ENCODE results near the gene DCAF8. TPM values are rescaled to one million over a fixed set of nuclear protein-coding genes. Genes with fewer than 3 reads are reported as not detected.

Gene DCAF8
- total RNA-seq, 4 donors from 2014 or later = 103 to 198 (median 154) TPM

DNA sequence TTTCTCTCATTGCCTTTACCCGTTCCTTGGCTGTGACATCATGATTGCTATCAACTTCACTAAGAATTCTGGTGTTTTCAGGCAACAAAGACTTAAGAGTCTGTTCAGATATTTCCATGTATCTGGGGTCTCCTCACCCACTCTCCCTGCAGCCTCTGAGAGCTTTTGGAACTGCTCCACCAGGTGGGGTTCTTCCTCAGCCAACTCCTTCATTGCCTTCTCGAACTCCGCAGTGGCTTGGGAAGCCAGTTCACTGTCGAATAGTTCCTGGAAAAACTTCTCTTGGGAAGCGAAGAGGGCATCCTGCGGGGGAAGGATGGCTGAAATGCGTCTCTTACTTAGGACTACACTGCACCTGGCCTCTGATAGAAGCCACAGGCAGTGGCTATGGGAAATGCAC is 20.5 kb upstream of the DCAF8 start:
- TF ChIP-seq, protein P1, sequence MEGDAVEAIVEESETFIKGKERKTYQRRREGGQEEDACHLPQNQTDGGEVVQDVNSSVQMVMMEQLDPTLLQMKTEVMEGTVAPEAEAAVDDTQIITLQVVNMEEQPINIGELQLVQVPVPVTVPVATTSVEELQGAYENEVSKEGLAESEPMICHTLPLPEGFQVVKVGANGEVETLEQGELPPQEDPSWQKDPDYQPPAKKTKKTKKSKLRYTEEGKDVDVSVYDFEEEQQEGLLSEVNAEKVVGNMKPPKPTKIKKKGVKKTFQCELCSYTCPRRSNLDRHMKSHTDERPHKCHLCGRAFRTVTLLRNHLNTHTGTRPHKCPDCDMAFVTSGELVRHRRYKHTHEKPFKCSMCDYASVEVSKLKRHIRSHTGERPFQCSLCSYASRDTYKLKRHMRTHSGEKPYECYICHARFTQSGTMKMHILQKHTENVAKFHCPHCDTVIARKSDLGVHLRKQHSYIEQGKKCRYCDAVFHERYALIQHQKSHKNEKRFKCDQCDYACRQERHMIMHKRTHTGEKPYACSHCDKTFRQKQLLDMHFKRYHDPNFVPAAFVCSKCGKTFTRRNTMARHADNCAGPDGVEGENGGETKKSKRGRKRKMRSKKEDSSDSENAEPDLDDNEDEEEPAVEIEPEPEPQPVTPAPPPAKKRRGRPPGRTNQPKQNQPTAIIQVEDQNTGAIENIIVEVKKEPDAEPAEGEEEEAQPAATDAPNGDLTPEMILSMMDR (IDR thresholded peaks at IDR 0.05; ENCODE audit: low read depth) = no peak

DNA sequence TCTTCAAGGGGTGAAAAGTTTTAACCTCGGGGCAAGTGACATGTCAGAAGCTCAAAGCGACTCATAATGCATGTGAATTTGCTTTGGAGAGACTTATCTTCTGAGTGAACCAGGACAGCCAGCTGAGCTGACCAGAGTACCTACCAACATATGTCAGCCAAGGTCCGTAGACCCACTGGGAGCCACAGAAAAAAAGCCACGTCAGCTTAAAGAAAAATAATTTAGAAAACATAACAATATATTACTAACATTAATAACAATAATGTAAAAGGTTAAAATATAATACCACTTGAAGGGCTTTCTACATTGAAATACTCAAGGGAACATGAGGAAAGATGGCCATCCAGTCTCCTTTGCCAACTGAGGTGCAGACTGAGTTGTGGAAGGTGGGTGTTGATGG is 15.6 kb upstream of the DCAF8 start:
- TF ChIP-seq, protein P1 (IDR thresholded peaks at IDR 0.05; ENCODE audit: low read depth) = no peak

DNA sequence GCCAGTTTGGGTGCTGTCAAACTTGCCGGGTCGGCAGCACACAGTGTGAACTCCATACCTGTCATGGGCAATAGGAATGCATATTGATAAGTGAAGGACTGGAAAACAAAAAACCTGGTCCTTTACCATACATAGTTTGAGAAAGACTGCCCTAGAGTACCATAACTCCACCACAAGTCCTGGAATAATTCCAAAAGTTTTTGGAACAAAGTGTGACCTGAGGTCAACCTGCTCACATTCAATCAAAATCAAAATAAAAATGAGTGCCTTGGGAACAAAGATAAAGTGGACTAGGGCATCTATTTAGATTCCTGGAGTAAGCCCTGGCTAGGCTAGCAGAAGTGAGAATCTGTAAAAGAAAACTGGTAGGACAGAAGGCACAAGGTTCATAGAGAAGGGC is 15.0 kb upstream of the DCAF8 start:
- TF ChIP-seq, protein P1 (IDR thresholded peaks at IDR 0.05; ENCODE audit: low read depth) = no peak

DNA sequence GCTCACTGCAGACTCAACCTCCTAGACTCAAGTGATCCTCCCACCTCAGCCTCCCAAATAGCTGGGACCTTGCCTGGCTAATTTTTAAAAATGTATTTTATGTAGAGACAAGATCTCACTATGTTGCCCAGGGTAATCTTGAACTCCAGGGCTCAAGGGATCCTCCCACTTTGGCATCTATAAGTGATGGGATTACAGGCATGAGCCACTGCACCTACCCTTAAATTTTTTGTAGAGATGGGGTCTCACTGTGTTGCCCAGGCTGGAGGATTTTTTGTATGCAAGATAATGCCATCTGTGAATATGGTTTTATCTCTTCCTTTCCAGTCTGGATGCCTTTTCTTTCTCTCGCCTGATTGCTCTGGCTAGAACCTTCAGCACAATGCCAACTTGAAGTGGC is 8.7 kb upstream of the DCAF8 start:
- TF ChIP-seq, protein P1 (IDR thresholded peaks at IDR 0.05; ENCODE audit: low read depth) = no peak

DNA sequence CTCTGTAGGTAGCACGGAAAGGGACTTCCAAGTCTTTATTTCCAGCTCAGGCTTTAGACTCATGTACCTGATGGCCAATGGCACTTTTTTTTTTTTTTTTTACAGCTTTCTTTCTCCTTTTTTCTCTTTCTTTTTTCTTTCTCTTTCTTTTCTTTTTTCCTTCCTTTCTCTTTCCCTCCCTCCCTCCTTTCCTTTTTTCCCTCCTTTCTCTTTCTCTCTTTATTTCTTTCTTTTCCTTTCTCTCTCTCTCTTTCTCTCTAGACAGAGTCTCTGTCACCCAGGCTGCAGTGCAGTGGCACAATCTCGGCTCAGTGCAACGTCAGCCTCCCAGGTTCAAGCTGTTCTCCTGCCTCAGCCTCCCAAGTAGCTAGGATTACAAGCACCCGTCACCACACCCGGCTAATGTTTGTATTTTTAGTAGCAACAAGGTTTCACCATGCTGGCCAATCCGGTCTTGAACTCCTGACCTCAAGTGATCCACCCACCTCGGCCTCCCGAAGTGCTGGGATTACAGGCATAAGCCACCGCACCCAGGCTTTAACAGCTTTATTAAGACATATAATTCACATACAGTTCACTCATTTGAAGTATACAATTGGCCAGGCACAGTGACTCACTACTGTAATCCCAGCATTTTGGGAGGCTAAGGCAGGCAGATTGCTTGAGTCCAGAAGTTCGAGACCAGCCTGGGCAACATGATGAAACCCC is 5.1 kb upstream of the DCAF8 start:
- TF ChIP-seq, protein P1 (IDR thresholded peaks at IDR 0.05; ENCODE audit: low read depth) = no peak

DNA sequence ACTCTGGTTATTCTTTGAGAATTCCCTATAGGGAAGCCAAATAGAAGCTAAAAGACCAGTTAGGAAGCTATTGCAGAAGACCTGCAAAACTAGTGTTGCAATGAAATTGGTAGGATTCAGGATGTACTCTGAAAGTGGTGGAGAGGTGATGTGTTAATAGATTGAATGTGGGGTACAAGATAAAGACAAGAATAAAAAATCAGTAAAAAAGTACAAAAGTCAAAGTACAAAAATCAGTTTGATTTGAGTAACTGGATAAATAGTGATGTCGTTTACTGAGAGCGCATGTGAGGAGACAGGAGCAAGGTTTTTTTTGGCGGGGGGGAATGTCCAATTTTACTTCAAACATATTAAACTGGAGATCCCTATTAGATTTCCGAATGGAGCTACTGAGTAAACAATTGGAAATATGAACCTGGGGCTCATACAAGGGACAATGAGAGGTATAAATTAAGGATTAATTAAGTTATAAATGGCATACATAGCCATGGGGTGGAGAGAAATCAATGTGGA is 2.5 kb upstream of the DCAF8 start:
- TF ChIP-seq, protein P1 (IDR thresholded peaks at IDR 0.05; ENCODE audit: low read depth) = no peak

DNA sequence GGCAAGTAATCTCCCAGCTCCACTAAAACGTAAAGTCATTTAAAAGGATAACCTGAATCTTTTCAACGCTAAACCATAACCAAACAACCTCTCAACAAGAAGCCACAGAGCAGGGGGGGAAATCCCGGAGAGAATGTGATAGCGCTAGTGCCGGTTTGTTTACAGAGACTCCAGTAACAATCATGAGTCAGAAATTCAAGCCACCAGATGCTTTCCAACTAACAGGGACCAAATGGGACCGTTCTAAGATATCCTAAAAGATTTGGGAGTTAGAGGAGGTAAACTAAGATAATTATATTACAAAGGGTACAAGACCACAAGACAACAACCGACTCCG is 825 bp downstream of the DCAF8 start:
- TF ChIP-seq, protein P1 (IDR thresholded peaks at IDR 0.05; ENCODE audit: low read depth) = no peak

Measured in subcutaneous adipose tissue (tissue), 4 donors.